C4-2B (cell line): ENCODE data around the gene LRRTM2.
"Not testable (repeated sequence)": the region's sequence is repeated elsewhere in the genome, so short reads cannot be mapped to it uniquely, and the experiment has no call there.

Experiments used
- H3K27ac ChIP-seq: fragments of 450-650 bp; 2 replicates; pipeline ENCODE4 v1.5.1; 2017
- ZFX ChIP-seq: fragments of 450-650 bp; IDR thresholded peaks from 2 replicates; pipeline ENCODE4 v1.6.1; 2017
- TF ChIP-seq, protein P1 (sequence below): fragments of 450-650 bp; conservative IDR thresholded peaks from 2 replicates; pipeline ENCODE4 v1.5.1; 2017; ENCODE audit warnings: mild to moderate bottlenecking

The LRRTM2 gene, protein sequence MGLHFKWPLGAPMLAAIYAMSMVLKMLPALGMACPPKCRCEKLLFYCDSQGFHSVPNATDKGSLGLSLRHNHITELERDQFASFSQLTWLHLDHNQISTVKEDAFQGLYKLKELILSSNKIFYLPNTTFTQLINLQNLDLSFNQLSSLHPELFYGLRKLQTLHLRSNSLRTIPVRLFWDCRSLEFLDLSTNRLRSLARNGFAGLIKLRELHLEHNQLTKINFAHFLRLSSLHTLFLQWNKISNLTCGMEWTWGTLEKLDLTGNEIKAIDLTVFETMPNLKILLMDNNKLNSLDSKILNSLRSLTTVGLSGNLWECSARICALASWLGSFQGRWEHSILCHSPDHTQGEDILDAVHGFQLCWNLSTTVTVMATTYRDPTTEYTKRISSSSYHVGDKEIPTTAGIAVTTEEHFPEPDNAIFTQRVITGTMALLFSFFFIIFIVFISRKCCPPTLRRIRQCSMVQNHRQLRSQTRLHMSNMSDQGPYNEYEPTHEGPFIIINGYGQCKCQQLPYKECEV

DNA sequence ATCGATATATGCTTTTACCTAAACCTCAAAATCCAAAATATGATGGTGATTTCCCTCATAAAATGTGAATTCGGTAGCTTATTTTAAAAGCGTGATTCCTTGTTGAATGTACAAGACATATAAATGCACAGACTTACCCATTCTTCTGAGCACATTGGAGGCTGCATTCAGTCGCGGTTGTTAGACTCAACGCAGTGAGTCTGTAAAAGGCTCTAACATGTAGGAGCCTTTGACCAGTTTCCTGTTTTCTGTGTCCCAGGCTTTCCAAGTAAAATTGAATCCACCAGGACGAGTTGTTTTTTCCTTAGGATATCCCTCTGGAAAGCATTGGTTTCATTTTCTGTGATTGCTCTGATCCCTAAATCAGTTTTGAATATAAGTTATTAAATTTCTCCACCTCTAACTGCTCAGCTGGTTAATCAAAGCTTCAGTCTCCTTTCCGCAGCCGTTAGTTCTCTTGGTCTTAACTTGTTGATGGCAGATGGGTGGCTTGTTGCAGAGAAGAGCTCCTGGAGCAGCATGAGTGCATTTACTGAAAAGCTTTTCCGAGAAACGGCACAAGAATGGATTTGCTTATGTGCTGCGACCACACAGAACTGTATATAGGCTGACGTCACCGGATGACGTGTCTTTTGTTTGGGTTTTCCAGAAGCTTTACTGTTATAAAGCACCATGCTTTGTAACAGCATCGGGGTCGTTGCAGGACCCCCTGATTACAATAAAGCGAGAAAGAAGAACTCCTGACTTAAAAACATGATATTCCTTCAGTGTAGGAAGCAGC is at the start of gene LRRTM2:
Gene LRRTM2, minus strand, starts transcription at position 565 of the 781 bp plus-strand sequence. Its CDS starts 424 bp downstream, at position 141.
- TF ChIP-seq, protein P1, sequence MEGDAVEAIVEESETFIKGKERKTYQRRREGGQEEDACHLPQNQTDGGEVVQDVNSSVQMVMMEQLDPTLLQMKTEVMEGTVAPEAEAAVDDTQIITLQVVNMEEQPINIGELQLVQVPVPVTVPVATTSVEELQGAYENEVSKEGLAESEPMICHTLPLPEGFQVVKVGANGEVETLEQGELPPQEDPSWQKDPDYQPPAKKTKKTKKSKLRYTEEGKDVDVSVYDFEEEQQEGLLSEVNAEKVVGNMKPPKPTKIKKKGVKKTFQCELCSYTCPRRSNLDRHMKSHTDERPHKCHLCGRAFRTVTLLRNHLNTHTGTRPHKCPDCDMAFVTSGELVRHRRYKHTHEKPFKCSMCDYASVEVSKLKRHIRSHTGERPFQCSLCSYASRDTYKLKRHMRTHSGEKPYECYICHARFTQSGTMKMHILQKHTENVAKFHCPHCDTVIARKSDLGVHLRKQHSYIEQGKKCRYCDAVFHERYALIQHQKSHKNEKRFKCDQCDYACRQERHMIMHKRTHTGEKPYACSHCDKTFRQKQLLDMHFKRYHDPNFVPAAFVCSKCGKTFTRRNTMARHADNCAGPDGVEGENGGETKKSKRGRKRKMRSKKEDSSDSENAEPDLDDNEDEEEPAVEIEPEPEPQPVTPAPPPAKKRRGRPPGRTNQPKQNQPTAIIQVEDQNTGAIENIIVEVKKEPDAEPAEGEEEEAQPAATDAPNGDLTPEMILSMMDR, result no peak
- TF ChIP-seq ZFX, result no peak
- no peak within 1 kb of the TSS for H3K27ac ChIP-seq

DNA sequence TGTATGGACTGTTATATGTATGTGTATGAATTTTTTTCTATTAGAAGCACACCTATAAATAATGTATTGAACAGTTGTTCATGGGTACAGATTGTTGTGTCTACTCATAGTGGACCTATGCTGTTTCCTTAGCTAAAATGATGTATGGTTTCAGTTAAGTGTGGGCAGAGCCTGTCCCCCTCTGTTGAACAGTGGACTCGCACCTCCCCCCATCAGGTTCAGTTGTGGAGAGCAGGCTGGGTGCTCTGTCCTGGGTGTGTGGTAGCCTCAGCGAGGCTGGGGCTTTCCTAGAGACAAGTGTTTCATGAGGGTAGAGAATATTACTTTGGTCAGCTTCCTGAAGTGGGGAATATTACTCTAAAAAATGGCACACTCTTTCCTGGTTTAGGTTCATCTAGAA is 47.4 kb upstream of the LRRTM2 start:
- TF ChIP-seq, protein P1, result no peak
- TF ChIP-seq ZFX, result no peak
- H3K27ac ChIP-seq, result no peak overlapping the region

DNA sequence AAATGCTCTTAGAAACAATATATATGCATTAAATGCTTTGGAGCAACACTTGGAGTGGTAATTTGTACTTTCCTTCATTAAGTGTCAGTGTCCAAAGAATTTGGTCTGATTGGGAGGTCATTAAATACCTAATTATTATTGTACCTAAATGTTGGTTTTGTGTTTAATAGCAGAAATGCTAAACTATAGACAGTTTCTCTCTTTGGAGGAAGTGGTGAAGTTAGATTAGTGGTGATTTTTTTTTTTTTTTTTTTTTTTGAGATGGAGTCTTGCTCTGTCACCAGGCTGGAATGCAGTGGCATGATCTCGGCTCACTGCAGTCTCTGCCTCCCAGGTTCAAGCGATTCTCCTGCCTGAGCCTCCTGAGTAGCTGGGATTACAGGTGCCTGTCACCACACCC is 46.2 kb upstream of the LRRTM2 start:
- H3K27ac ChIP-seq, result not testable (repeated sequence)

DNA sequence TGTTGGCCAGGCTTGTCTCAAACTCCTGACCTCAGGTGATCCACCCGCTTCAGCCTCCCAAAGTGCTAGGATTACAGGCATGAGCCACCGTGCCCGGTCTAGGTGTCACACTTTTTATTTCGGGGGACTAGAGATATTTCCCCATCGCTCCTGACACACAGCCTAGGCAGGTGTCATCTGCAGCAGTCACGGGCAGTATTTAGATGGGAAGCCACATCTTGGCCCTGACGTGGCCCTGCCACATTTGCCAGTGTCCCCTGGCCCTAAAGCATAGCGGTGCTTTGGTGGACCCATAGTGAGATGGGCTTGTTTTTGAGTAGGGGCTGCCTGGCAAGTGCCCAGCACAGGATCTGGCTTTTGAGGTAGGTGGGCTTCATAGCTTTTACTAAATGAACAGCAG is 45.0 kb upstream of the LRRTM2 start:
- no peak overlapping the region for H3K27ac ChIP-seq
- no peak for TF ChIP-seq ZFX
- TF ChIP-seq, protein P1, result no peak

DNA sequence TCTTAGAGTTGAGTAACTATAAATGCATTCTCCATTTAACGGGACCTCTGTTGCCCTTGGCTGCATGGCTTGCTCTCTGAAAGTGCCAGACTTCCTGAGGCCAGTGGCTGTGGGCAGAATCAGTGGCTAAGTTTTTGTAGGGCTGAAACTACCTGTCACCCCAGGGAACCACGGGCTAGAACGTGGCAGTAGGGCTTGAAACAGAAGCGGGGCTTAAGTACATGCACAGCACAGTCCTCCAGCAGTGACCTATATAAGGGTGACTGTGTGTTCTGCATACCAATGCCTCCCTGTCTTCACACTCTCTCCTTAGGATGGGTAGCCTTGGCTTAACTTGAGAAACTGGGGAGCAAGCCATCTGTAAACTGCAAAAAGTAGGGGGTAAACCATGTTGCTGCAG is 43.6 kb upstream of the LRRTM2 start:
- H3K27ac ChIP-seq, result no peak overlapping the region
- no peak for TF ChIP-seq ZFX
- TF ChIP-seq, protein P1, result no peak

DNA sequence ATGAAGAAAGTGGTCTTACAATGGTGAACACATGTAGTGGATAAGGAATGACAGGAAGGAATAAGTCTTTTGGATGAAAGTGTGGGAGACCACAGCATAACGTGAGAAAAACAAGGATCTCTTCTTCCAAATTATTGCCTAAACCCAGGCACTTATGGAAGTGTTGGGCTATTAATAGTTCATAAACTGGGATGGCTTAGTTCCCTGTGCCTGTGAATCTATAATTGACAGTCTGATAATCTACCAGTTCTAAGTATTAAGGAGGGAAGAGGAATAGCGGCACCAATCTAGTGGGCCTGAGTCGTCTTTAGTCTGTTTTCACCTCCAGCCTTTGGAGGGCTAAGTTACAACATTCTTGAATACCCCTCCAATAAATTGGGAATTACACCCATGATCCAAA is 39.2 kb upstream of the LRRTM2 start:
- TF ChIP-seq, protein P1, result no peak
- no peak for TF ChIP-seq ZFX
- H3K27ac ChIP-seq, result no peak overlapping the region

DNA sequence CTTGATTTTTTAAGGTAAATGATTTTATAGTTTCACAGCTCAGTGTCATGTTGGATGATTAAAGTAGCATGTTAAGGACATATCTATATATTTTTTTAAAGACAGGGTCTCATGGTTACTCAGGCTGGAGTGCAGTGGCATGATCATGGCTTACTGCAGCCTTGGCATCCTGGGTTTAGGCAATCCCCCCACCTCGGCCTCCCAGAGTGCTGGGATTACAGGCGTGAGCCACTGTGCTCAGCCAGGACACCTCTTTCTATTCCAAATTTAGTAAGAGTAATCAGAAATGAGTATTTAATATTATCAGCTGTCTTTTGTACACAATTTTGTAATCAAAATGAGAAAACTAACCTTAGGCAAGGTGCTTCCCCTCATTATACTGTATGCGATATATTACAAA is 38.6 kb upstream of the LRRTM2 start:
- TF ChIP-seq, protein P1, result no peak
- TF ChIP-seq ZFX, result no peak
- no peak overlapping the region for H3K27ac ChIP-seq
